Measurements from ENCODE around the gene TMEM266. TPM values are rescaled to one million over a fixed set of nuclear protein-coding genes. Genes with fewer than 3 reads are reported as not detected.

Gene TMEM266
- polyA plus RNA-seq, 5 donors, result 1.4 to 2.9 (median 2.6) TPM

- DNase-seq, result no peak
These were observed 121.9 kb downstream of the TMEM266 start for GRCh38 chr15:76181705-76182107.

- no peak for DNase-seq
These were observed 124.3 kb downstream of the TMEM266 start for GRCh38 chr15:76183930-76184649.

GRCh38 chr15:76184650-76185035, 124.9 kb downstream of the TMEM266 start:
- no peak for DNase-seq

- no peak for DNase-seq
These were observed 125.9 kb downstream of the TMEM266 start for GRCh38 chr15:76185716-76186115.

GRCh38 chr15:76187163-76187562, 127.4 kb downstream of the TMEM266 start:
- DNase-seq, result no peak

- DNase-seq, result no peak
These were observed 129.3 kb downstream of the TMEM266 start for GRCh38 chr15:76189106-76189505.

- DNase-seq, result no peak
These were observed 130.3 kb downstream of the TMEM266 start for GRCh38 chr15:76190070-76190564.

- peak; percentile 49 to 68 for DNase-seq
These were observed 131.2 kb downstream of the TMEM266 start for GRCh38 chr15:76190751-76191538.

GRCh38 chr15:76191539-76192244, 131.9 kb downstream of the TMEM266 start:
- no peak for DNase-seq

- DNase-seq, result no peak
These were observed 132.9 kb downstream of the TMEM266 start for GRCh38 chr15:76192715-76193114.

- DNase-seq, result no peak
These were observed 134.1 kb downstream of the TMEM266 start for GRCh38 chr15:76193934-76194333.

GRCh38 chr15:76195506-76196268, 135.9 kb downstream of the TMEM266 start:
- no peak for DNase-seq

GRCh38 chr15:76196269-76197231, 136.8 kb downstream of the TMEM266 start:
- DNase-seq, result no peak

GRCh38 chr15:76197703-76198455, 138.1 kb downstream of the TMEM266 start:
- DNase-seq, result no peak

- DNase-seq, result no peak
These were observed 138.8 kb downstream of the TMEM266 start for GRCh38 chr15:76198456-76199105.

- no peak for DNase-seq
These were observed 139.6 kb downstream of the TMEM266 start for GRCh38 chr15:76199106-76200082.

- DNase-seq, result no peak
These were observed 140.3 kb downstream of the TMEM266 start for GRCh38 chr15:76200083-76200465.

GRCh38 chr15:76200641-76201105, 140.9 kb downstream of the TMEM266 start:
- DNase-seq, result no peak

All from right lung (tissue), 5 donors.